ENCODE results near the gene CAPN1. TPM values are rescaled to one million over a fixed set of nuclear protein-coding genes. Genes with fewer than 3 reads are reported as not detected.

CAPN1 gene
- total and polyA plus RNA-seq, 8 donors: 79.5 to 325 (median 134) TPM

DNA sequence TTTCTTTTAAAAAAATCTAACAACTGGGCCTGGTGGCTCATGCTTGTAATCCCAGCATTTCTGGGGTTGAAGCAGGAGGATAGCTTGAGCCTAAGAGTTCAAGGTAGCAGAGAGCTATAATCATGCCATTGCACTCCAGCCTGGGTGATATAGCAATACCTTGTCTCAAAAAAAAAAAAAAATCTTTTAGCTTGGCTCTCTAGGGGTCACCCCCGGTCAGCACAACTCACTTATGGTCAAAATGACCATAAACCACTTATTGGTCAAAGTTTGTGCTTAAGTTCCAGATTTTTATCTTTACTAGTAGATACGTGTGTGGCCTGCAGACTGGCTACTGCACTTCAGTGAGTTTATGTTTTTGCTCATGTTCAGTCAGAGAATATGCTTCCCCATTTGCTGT, 18.0 kb upstream of the CAPN1 start:
- 74 to 86% (median 80%) methylated on average over 2 of the region's 2 CpGs for WGBS, 5 donors
- Histone ChIP-seq H3K9me3 (no peaks in the 10 kb centered on the region), H3K27ac (no peak overlapping the region), H3K36me3 (no peaks in the 10 kb centered on the region), H3K4me1 (peaks cover 0 to 7% (median 3%) of the 10 kb centered on the region in 4 donors), H3K27me3 (no peaks in the 10 kb centered on the region), H3K4me3 (no peak overlapping the region)
- intact Hi-C loops (cut with DNase I; ENCODE audit: low total_unique reads): no loop called here
- no peak for TF ChIP-seq POLR2A (IDR thresholded peaks at IDR 0.05)
- TF ChIP-seq EP300 (IDR thresholded peaks at IDR 0.05): no peak
- TF ChIP-seq, protein P1, sequence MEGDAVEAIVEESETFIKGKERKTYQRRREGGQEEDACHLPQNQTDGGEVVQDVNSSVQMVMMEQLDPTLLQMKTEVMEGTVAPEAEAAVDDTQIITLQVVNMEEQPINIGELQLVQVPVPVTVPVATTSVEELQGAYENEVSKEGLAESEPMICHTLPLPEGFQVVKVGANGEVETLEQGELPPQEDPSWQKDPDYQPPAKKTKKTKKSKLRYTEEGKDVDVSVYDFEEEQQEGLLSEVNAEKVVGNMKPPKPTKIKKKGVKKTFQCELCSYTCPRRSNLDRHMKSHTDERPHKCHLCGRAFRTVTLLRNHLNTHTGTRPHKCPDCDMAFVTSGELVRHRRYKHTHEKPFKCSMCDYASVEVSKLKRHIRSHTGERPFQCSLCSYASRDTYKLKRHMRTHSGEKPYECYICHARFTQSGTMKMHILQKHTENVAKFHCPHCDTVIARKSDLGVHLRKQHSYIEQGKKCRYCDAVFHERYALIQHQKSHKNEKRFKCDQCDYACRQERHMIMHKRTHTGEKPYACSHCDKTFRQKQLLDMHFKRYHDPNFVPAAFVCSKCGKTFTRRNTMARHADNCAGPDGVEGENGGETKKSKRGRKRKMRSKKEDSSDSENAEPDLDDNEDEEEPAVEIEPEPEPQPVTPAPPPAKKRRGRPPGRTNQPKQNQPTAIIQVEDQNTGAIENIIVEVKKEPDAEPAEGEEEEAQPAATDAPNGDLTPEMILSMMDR (IDR thresholded peaks at IDR 0.05): no peak
- no peak for TF ChIP-seq POLR2AphosphoS5 (IDR thresholded peaks at IDR 0.05)
- no peak for DNase-seq

DNA sequence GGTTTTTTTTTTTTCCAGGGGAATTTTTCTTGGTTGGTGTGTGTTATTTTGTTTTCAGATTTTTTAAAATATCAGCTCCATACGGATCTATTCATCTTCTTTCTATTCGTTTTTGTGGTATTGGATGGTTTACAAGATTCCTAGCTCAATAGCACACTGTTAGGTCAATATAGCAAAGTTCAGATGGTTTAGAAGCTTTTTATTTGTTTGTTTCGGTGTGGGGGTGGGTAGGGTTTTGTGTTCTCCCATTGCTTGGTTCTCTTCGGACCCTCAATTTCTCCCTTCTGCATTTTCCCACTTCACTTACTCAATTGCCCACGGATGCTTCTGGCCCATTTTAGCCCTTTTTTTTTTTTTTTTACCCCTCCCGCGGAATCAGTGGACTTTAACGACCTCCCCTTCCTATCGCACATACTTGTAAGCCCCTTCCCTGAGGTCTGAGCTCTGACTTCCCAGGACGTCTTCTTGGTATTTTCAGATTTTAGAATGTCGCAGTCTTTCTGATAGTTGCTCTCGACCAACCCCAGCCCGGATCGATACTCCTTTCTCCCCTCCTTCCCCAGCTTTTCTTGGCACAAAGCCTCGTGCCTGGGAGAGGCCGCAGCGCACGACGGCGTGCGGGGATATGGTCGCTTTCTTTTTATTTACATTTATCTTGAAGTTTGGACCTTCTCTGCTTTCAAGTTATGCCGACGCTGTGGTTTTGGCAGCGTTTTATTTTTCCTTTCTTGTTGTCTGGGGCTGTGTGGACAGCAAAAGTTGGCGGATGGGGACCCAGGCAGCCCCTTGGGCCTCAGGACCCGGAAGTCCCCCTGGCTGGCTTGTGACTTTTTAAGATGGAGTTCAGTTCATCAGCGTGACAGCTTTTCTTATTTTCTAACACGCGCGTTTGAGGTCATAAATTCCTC, 16.1 kb upstream of the CAPN1 start:
- H3K27ac ChIP-seq: peak overlapping the region in 1 of 5 donors; percentile 26
- H3K27me3 ChIP-seq: no peaks in the 10 kb centered on the region
- peaks cover 0 to 7% (median 3%) of the 10 kb centered on the region in 4 donors for H3K4me1 ChIP-seq
- peak overlapping the region; percentile 8 to 35 (median 30) for H3K4me3 ChIP-seq
- TF ChIP-seq POLR2AphosphoS5 (IDR thresholded peaks at IDR 0.05) (no peak), POLR2A (IDR thresholded peaks at IDR 0.05) (no peak), EP300 (IDR thresholded peaks at IDR 0.05) (no peak)
- TF ChIP-seq, protein P1 (IDR thresholded peaks at IDR 0.05): no peak
- WGBS, 5 donors: 31 to 40% (median 35%) methylated on average over 31 of the region's 31 CpGs
- H3K9me3 ChIP-seq: no peaks in the 10 kb centered on the region
- peak in 1 of 2 donors; percentile 63 for DNase-seq
- H3K36me3 ChIP-seq: no peaks in the 10 kb centered on the region
- intact Hi-C loops (cut with DNase I; ENCODE audit: low total_unique reads): no loop called here

DNA sequence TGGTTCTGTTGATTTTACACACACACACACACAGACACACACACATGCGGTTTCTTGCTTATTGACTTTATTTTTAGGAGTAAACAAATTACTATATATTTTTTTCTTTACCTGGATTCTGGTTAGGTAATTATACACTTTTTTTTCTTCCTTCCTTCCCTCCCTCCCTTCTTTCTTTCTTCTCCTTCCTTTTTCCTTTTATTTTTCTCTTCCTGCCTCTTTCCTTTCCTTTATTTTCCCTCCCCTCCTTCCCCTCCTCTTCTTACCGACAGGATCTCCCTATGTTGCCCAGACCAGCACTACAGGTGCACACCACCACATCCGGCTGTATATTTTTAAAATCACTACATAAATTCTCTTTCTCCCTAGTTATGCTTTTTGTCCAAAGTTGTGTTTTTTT, 14.8 kb upstream of the CAPN1 start:
- H3K27me3 ChIP-seq: no peaks in the 10 kb centered on the region
- intact Hi-C loops (cut with DNase I; ENCODE audit: low total_unique reads): no loop called here
- no peak for DNase-seq
- WGBS, 5 donors: 64 to 82% (median 76%) methylated on average over 3 of the region's 3 CpGs
- no peaks in the 10 kb centered on the region for H3K9me3 ChIP-seq
- peaks cover 0 to 7% (median 3%) of the 10 kb centered on the region in 4 donors for H3K4me1 ChIP-seq
- TF ChIP-seq EP300 (IDR thresholded peaks at IDR 0.05): no peak
- TF ChIP-seq POLR2A (IDR thresholded peaks at IDR 0.05): no peak
- no peak for TF ChIP-seq POLR2AphosphoS5 (IDR thresholded peaks at IDR 0.05)
- TF ChIP-seq, protein P1 (IDR thresholded peaks at IDR 0.05): no peak
- no peak overlapping the region for H3K27ac ChIP-seq
- H3K4me3 ChIP-seq: no peak overlapping the region
- no peaks in the 10 kb centered on the region for H3K36me3 ChIP-seq

DNA sequence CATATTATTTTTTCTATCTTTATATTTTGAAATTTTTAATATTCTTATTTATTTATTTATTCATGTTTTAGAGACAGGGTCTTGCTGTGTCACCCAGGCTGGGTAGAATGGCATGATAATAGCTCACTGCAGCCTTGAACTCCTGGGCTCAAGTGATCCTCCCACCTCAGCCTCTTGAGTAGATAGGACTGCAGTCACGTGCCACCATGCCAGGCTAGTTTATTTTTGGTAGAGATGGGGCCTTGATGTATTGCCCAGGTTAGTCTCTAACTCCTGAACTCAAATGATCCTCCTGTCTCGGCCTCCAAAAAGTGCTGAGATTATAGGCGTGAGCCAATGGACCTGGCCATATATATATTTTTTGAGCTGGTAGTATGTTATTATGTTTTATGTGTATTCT, 14.1 kb upstream of the CAPN1 start:
- no peak for DNase-seq
- Histone ChIP-seq H3K9me3 (no peaks in the 10 kb centered on the region), H3K36me3 (no peaks in the 10 kb centered on the region), H3K27me3 (no peaks in the 10 kb centered on the region), H3K4me3 (no peak overlapping the region), H3K4me1 (peaks cover 0 to 7% (median 3%) of the 10 kb centered on the region in 4 donors), H3K27ac (no peak overlapping the region)
- intact Hi-C loops (cut with DNase I; ENCODE audit: low total_unique reads): no loop called here
- 86 to 96% (median 91%) methylated on average over 3 of the region's 3 CpGs for WGBS, 5 donors
- TF ChIP-seq EP300 (IDR thresholded peaks at IDR 0.05): no peak
- TF ChIP-seq, protein P1 (IDR thresholded peaks at IDR 0.05): no peak
- TF ChIP-seq POLR2AphosphoS5 (IDR thresholded peaks at IDR 0.05): no peak
- TF ChIP-seq POLR2A (IDR thresholded peaks at IDR 0.05): no peak
